G401.6 (cell line): ENCODE measurements around the gene ATXN2.
"Not testable (repeated sequence)": the region's sequence is repeated elsewhere in the genome, so short reads cannot be mapped to it uniquely, and the experiment has no call there.

Experiments used
- FAIRE-seq: peaks from 2 replicates; lab custom pipeline; 2012; peaks lifted over from hg19 to GRCh38; lab: Jason Lieb, UNC

Gene ATXN2

DNA sequence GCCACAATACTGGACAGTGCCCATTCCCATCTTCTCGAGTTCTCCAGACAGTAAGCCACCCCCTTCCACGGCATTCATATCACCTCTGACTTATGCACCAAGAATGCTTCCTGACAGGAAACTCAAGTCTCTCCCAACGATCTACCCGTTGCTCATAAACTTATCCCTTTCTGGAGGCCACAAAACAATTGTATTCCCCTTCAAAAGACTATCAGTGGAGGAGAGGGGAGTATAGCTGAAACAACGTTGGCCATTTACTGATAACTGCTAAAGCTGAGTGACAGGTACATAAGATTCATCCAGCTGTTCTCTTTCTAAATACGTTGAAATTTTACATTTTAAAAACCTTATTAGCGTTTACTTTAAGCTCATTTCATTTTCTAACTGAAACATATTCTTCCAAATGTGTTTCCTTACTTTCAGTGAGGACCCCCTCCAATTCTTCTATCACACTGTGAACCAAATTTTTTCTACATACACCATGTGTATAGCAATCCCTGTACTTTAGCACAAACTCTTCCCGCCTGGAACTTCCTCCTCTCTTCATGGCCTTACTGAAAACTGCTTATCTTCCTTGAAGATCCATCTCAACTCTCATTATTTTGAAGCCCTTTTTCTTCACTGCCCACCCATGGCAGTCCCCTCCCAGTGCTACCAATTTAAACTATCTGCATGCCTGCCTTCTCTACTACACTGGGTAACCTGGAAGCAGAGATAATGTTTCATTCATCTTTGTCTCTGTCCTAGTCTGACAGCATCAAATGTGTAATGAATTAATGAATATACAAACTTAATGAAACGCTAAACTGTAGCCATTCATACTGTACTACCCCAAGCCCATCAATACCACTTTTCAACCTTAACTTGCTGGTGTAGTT is 28.8 kb downstream of the ATXN2 start:
- no peak for FAIRE-seq

DNA sequence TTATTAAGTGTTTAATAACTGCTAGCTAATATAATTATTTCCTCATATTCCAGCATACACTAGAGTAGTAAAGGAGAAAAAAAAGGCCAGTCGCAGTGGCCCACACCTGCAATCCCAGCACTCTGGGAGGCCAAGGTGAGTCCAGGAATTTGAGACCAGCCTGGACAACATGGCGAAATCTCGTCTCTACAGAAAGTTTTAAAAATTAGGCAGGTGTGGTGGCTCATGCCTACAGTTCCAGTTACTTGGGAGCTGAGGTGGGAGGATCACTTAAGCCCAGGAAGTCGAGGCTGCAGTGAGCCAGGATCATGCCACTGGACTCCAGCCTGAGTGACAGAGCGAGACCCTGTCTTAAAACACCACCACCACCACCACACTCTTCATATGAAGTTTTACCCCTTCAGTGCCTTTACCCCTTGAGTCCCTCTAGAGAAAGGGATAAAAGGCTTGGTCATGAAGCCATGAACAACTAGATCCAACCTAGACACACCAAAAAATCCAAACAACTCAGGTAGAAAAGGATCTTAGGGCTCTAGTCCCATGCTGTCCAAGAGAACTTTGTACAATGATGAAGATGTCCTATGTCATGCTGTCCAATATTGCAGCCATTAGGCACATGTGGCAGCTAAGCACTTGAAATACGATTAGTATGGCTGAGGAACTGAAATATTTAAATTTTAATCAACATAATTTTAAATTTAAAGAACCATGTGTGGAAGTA is 29.6 kb downstream of the ATXN2 start:
- FAIRE-seq, result no peak

DNA sequence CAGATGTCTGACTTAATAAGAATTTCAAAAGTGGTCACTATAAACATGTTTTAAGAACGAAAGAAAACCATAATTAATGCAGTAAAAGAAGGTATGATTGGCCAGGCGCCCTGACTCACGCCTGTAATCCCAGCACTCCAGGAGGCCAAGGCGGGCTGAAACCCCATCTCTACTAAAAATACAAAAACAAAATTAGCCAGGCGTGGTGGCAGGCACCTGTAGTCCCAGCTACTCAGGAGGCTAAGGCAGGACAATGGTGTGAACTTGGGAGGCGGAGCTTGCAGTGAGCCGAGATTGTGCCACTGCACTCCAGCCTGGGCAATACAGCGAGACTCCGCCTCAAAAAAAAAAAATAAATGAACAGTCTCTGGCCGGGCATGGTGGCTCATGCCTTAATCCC is 38.3 kb downstream of the ATXN2 start:
- FAIRE-seq, result not testable (repeated sequence)

DNA sequence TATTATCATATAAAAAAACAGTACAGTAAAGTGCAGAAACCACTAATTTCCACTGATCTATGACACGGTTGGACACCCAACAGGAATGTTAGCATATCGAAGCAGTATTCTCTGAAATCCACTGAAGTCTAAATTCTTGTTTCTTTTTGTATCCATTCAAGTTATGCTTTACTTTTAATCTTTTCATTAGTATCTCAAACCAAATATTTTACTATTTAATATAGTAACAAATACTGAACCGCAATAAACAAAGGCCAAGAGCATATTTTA is 41.1 kb downstream of the ATXN2 start:
- no peak for FAIRE-seq

DNA sequence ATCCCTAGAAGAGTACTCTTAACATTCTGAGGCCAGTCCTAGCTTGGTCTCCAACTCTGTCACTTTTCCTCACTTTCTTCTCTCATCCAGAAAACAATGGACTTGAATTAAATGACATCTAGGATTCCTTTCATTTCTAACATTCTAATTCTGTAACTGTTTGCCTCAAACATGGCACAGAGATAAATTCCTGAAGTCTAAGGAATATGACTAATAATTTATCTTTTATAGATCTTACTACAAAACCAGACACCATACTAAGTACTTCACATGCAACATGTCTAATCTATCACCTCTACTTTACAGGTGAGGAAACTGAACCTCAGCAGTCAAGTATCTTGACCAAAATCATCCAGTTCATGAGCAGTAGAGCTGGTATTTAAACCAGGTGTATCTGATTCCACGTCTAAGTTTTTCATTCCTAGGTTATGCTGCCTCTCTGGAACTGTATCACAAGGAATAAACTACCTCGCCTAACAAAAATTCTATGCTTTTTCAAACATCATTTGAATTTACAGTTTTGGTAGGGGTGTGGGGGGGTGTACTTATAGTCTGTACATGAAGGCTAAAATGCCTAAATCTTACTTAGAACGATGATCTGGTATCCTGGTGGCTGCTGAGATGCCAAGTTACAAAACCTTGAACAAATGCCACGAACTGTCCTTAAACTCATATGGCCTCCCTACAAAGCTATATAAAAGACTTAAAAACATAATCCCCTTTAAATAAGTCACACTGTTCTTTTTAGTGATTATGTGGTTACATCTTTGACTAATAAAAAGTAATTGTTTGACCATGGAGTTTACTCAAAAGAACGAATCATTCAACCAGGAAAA is 41.6 kb downstream of the ATXN2 start:
- FAIRE-seq, result no peak

DNA sequence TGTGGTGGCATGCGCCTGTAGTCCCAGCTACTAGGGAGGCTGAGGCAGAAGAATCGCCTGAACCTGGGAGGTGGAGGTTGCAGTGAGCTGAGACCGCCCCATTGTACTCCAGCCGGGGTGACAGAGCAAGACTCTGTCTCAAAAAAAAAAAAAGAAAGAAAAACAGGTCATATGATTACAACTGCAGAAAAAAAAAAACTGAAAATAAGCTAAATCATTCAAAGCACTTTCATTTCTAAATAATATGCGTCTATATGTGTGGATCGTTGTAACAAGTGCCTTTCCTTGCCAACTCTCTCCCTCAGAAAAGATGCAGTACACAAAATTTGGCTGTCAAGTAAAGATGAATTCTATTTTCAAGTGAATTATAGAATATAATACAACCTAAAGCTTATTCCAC is 42.4 kb downstream of the ATXN2 start:
- no peak for FAIRE-seq

DNA sequence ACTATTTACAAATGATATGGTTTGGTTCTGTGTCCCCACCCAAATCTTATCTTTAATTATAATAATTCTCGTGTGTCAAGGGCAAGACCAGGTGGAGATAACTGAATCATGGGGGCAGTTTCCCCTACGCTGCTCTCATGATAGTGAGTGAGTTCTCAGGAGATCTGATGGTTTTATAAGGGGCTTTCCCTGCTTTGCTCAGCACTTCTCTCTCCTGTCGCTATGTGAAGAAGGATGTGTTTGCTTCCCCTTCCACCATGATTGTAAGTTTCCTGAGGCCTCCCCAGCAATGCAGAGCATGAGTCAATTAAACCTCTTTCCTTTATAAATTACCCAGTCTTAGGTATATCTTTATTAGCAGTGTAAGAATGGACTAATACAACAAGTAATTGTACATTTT is 43.8 kb downstream of the ATXN2 start:
- not testable (repeated sequence) for FAIRE-seq

DNA sequence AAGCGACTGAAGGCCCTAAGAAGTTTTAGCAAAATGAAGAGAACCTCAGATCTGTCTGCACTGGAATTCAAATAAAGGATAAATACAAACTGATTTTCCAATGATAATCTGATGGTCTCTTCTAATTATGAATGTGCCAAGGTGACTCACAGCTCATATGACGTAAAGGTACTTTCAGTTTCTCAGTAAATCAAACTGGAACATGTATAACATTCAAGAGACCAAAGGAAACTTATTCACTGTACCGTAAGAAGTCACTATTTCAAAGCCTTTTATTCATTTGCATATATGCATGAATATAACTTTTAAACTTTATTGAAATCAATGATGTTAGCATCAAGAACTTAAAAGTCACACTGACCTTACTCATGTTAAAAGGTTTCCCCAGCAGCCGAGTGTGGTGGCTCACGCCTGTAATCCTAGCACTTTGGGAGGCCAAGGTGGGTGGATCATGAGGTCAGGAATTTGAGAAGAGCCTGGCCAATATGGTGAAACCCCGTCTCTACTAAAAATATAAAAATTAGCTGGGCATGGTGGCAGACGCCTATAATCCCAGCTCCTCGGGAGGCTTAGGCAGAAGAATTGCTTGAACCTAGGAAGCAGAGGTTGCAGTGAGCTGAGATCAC is 52.2 kb downstream of the ATXN2 start:
- FAIRE-seq, result no peak

DNA sequence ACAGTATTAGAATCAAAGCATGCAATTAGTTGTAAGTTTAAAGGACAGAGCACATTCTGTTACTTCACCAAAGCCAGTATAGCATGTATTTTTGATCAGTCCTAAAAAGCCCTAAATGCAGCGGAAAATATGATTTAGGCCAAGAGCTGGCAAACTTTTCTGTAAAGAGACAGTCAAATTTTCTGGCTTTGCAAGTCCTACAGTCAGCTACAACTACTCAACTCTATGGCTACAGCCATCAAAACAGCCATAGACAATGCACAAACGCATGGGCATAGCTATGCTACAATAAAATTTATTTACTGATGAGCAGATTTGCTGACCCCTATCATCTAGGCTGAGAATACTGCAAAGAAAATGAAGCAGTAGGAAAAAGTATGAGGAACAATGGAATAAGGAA is 52.9 kb downstream of the ATXN2 start:
- FAIRE-seq, result no peak

DNA sequence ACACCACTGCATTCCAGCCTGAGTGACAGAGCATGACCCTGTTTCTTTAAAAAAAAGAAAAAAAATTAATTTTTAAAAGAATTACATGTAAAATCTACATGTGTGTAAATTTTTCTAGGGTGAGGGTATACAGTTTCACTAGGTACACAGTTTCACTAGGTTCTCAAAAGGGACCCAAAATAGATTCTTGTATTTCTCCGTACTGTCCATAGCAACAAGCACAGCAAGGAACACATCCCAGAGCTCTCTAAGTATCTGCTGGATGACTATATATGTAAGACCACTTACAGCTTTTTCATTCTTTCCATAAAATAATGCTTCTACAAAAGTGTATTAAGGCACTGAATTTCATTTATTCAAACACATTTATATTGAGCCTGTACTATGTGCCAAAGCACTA is 55.1 kb downstream of the ATXN2 start:
- no peak for FAIRE-seq

DNA sequence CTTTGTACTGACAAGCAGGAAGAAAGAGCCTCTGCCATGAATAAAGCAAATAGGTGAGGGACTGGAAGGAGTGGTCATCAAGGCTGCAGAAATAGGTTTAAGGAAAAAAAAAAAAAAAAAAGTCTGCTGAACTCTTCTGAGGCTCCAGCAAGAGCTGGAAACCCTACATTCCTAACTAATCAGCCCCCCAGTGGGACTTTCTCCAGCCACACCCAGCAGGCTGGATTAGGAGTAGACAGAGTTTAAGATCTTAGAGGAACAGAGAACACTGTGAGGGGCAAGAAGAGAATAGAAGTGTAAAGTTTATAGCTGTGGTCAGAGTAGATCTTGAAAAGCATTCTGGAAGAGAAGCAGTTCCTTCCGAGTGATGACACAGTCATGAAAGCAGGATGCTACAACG is 66.4 kb downstream of the ATXN2 start:
- FAIRE-seq, result no peak

DNA sequence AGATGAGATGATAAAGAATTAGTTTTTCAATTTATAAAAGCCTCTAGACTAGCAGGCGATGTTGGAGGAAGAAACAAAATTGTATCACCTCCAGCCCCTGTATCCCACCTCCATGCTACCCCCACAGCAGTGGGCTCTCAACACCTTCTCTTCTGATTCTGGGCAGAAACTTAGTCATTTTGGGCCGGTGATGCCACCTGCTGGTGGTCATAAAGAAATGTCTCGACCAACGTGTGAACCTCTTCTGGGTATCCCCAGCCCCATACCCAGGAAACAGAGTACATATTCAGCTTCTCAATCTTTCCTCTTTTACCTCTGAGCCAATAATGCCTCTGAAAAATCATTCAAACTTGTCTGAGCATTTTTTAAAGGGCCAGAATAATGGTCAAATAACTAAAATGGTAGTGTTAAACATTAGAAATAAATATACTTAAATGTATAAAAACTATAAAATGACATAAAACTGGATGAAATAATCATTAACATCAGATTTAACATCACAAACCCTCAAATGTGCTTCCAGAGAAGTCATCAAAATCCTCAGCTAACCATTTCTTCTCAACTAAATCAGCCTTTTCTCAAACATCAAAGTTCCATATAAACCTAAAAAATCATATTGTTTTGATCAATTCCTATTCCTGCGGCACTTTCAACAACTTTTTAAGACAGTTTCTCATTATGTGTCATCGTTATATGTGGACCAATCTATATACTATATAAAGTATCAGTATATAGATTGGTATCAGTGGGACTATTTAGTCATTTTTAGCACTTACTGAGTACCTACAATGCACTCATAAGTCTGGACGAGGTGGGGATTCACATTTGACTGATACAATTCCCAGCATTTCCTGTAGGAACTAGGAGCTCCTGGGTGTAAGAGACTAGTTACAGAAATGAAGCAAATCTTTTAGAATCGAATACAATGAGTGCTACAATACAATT is 69.4 kb downstream of the ATXN2 start:
- FAIRE-seq, result peak; percentile 77

DNA sequence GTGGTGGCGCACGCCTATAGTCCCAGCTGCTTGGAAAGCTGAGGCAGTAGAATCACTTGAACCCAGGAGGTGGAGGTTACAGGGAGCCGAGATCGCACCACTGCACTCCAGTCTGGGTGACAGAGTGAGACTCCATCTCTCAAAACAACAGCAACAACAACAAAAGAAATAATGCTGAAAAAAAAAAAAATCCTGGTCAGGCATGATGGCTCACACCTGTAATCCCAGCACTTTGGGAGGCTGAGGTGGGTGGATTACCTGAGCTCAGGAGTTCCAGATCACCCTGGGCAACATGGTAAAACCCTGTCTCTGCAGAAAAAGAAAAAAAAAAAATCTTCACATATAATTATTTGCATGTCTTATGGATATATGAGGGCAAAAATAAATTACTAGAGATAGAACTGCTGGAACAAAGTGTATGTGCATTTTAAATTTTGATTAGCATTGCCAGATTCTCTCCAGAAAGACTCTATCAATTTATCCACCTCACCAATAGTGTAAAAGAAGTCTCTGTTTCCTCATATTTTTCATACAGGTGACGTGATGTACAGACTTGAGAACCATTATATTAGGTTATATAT is 75.4 kb downstream of the ATXN2 start:
- FAIRE-seq, result no peak

DNA sequence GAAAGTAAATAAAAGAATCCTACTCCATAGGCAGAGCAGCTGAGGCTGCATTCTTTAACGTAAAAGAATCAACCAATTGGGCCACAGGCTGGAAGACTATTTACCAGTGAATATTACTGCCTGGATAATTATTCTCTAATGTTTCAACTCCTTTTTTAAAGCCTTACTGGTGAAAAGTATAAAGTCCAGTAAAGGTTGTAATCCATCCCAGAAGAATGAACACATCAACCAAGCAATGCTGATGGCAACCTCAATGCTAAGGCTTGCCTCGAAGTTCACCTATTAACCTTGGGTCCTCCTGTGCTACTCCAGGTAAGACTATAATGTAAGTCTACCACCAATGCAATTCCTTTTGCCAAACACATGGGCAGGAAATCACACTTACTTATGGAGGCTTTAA is 77.3 kb downstream of the ATXN2 start:
- no peak for FAIRE-seq

DNA sequence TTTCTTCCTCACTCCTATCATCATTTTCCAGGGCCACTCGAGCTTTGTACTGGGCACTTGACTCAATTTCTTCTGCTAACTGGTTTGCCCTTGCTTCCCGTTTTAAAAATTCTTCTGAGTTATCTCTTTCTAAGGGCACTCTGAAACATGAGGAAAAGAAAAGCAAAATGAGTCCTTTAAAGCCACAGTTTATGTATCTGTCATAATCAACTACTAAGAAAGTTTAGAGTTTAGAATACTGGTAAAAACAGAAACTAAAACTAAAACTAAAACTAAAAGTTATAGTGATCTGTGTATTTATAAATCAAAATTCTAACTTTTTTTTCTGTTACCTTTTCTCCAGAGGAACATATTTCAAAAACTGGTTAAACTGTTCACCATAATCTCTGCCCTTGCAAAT is 79.2 kb downstream of the ATXN2 start:
- FAIRE-seq, result no peak

DNA sequence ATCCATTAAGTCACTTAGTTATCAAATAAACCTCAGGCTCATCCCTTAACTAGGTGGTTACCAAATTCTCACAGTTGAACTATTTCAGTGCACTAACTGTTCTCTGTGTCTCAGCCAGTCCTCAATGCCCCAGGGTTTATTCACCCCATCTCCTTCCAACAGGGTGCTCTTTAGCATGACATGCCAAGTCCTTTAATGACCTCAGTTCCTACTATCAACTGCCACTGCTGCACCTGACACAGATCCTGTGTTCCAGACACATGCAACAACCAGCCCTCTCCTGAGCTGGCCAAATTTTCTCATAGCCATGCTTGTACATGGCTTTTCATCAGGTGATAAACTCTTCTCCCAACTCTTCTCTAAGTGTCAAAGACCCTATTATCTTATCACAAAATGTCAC is 80.0 kb downstream of the ATXN2 start:
- FAIRE-seq, result no peak

DNA sequence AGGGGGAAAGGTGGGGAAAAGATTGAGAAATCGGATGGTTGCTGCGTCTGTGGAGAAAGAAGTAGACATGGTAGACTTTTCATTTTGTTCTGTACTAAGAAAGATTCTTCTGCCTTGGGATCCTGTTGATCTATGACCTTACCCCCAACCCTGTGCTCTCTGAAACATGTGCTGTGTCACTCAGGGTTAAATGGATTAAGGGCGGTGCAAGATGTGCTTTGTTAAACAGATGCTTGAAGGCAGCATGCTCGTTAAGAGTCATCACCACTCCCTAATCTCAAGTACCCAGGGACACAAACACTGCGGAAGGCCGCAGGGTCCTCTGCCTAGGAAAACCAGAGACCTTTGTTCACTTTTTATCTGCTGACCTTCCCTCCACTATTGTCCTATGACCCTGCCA is 91.4 kb downstream of the ATXN2 start:
- not testable (repeated sequence) for FAIRE-seq

DNA sequence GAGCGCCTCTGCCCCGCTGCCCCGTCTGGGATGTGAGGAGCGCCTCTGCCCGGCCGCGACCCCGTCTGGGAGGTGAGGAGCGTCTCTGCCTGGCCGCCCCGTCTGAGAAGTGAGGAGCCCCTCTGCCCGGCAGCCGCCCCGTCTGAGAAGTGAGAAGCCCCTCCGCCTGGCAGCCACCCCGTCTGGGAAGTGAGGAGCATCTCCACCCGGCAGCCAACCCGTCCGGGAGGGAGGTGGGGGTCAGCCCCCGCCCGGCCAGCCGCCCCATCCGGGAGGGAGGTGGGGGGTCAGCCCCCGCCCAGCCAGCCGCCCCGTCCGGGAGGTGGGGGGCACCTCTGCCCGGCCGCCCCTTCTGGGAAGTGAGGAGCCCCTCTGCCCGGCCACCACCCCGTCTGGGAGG is 91.9 kb downstream of the ATXN2 start:
- FAIRE-seq, result not testable (repeated sequence)

DNA sequence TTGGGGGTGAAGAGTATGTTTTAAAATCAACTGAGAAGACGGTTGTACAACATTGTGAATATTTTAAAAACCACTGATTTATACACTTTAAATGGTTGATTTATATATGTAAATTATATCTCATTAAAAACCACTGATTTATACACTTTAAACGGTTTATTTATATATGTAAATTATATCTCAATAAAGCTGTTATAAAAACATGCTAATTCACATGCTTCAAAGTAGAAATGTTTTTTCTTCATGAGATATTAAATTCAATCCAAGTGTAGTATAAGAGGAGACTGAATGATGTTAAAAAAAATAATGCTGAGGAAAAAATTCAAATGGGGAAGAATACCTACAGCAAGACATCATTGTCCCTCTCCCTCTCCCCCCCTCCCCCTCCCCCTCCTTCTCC is 92.9 kb downstream of the ATXN2 start:
- FAIRE-seq, result no peak

DNA sequence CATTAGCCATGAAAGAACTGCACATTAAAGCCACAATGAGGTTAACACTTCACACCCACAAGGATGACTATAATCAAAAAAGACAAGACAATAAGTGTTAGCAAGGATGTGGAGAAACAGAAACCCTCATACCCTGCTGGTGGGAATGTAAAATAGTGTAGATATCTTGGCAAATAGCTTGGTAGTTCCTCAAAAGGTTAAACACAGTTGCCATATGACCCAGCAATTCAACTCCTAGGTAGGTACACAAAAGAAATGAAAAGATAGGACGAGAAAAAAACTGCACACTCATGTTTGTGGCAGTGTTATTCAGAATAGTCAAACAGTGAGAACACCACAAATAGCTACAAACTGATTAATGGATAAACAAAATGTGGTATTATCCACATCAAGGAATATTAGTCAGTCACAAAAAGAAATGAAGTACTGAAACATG is 93.5 kb downstream of the ATXN2 start:
- FAIRE-seq, result no peak

DNA sequence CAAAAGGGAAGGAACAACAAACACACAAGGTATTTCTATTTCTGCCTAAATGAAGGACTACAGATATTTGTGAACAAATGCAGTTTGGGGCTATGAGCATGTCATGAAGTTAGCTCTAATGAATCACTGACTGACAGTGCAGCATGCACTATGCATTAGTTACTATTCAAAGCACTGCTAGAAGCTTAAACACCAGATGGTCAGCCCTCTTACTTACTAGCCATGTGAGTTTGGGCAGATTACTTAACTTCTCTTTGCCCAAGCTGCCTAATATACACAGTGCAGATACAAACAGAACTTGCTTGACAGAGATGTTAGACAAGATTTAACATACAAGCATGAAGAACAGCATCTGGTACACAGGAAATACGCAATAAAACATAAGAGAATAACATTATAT is 96.0 kb downstream of the ATXN2 start:
- no peak for FAIRE-seq
